NCI-H146 (cell line): ENCODE data around the gene SLC35D3.
A peak's percentile ranks its signal among the peaks of the same experiment; 100 is the strongest.
"Not testable (repeated sequence)": the region's sequence is repeated elsewhere in the genome, so short reads cannot be mapped to it uniquely, and the experiment has no call there.

ENCODE experiments used
- DNase-seq: peaks from one replicate; lab custom pipeline; 2025; lab: John Stamatoyannopoulos, UW

SLC35D3 gene

GRCh38 chr6:136923116-136923953 is 1.2 kb downstream of the SLC35D3 start:
- DNase-seq = peak; percentile 96

GRCh38 chr6:136923954-136924673 is 2.0 kb downstream of the SLC35D3 start:
- peak; percentile 93 for DNase-seq

- no peak for DNase-seq
Observed at GRCh38 chr6:136926383-136926782, 4.3 kb downstream of the SLC35D3 start.

GRCh38 chr6:136927292-136927691 is 5.2 kb downstream of the SLC35D3 start:
- DNase-seq = peak; percentile 64

- no peak for DNase-seq
Observed at GRCh38 chr6:136930528-136930927, 8.4 kb downstream of the SLC35D3 start.

- no peak for DNase-seq
Observed at GRCh38 chr6:136932599-136932998, 10.5 kb downstream of the SLC35D3 start.

- DNase-seq = no peak
Observed at GRCh38 chr6:136945072-136945471, 23.0 kb downstream of the SLC35D3 start.

- no peak for DNase-seq
Observed at GRCh38 chr6:136945711-136946121, 23.6 kb downstream of the SLC35D3 start.

- peak; percentile 90 for DNase-seq
Observed at GRCh38 chr6:136947037-136947436, 24.9 kb downstream of the SLC35D3 start.

GRCh38 chr6:136949957-136950356 is 27.9 kb downstream of the SLC35D3 start:
- DNase-seq = not testable (repeated sequence)

GRCh38 chr6:136950436-136951126 is 28.5 kb downstream of the SLC35D3 start:
- DNase-seq = no peak

GRCh38 chr6:136952714-136953260 is 30.7 kb downstream of the SLC35D3 start:
- peak; percentile 96 for DNase-seq

- no peak for DNase-seq
Observed at GRCh38 chr6:136955123-136955522, 33.0 kb downstream of the SLC35D3 start.

- DNase-seq = peak; percentile 97
Observed at GRCh38 chr6:136956590-136957544, 34.8 kb downstream of the SLC35D3 start.

GRCh38 chr6:136958168-136958567 is 36.1 kb downstream of the SLC35D3 start:
- peak; percentile 84 for DNase-seq

- DNase-seq = peak; percentile 100
Observed at GRCh38 chr6:136959471-136959891, 37.4 kb downstream of the SLC35D3 start.

- DNase-seq = peak; percentile 66
Observed at GRCh38 chr6:136959935-136960334, 37.8 kb downstream of the SLC35D3 start.

GRCh38 chr6:136960781-136961180 is 38.7 kb downstream of the SLC35D3 start:
- DNase-seq = peak; percentile 40

GRCh38 chr6:136961848-136962247 is 39.7 kb downstream of the SLC35D3 start:
- DNase-seq = peak; percentile 84

GRCh38 chr6:136962661-136963060 is 40.6 kb downstream of the SLC35D3 start:
- DNase-seq = peak; percentile 100

- peak; percentile 98 for DNase-seq
Observed at GRCh38 chr6:136963259-136963658, 41.2 kb downstream of the SLC35D3 start.
